Measurements from ENCODE around the gene NSG1. TPM values are rescaled to one million over a fixed set of nuclear protein-coding genes. Genes with fewer than 3 reads are reported as not detected.

The NSG1 gene
- total and polyA plus RNA-seq, 2 of the 8 experiments (the other 6 are each of a cell fraction or from before 2014, with no cell fraction given): 35.7 to 61.4 TPM

DNA sequence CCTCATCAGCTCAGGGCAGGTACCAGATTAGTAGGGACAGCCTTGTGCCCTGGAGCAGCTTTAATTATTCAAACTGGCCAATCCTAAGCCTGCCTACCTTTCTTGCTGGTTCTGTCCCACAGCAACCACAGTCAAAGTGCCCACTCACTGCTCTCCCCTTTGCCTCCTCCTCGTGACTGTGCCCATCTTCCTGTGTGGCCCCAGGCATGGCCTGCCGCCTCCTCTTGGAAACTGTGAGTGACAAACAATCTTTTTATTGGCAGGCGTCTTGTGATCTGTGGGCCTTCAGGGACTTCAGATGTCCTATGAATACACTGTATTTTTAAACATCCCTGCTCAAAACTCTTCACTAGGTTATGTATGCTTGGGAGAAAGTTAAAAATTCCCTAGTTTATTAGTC, 22.8 kb upstream of the NSG1 start:
- H2BK5ac ChIP-seq (ENCODE audit: low read depth, low read length): 0 out of 2 replicates have a peak overlapping the region, but pooled peaks have one; percentile 73
- no peak overlapping the region for H2BK120ac ChIP-seq (replicated peaks; ENCODE audit: low read depth, low read length)
- no peaks in the 10 kb centered on the region for H3K79me2 ChIP-seq (ENCODE audit: control insufficient read depth in 1 of 2, insufficient read depth in 2 of 2, low read length in 2 of 2)
- no peaks in the 10 kb centered on the region for H4K20me1 ChIP-seq (replicated peaks in 1 of 2; ENCODE audit: control insufficient read depth in 1 of 2, insufficient read depth in 2 of 2, low read length in 2 of 2)
- ChIA-PET POLR2A (ENCODE audit: partially characterized antibody) (no interaction called here), CTCF (ENCODE audit: partially characterized antibody) (interaction anchor here (2.7 kb wide), 1 partner anchor 36 kb away, joined by 8 read pairs; no protein-coding TSS in a partner anchor)
- no peak overlapping the region for H3K18ac ChIP-seq (ENCODE audit: extremely low read depth, low read length)
- H4K8ac ChIP-seq (ENCODE audit: extremely low read depth, insufficient read depth, low read length): no peak overlapping the region
- no peak overlapping the region for H3K56ac ChIP-seq (replicated peaks; ENCODE audit: insufficient read length, low read depth, low read length)
- H3K36me3 ChIP-seq (ENCODE audit: control insufficient read depth in 2 of 4, insufficient read depth in 4 of 4, low read length in 3 of 4): no peaks in the 10 kb centered on the region
- no peak overlapping the region for H2BK20ac ChIP-seq (ENCODE audit: low read length)
- H3K27me3 ChIP-seq (replicated peaks in 1 of 4; ENCODE audit: control insufficient read depth in 3 of 4, extremely low read depth in 1 of 4, insufficient read depth in 3 of 4, low read length in 3 of 4): peaks cover 0 to 2% (median 0%) of the 10 kb centered on the region in 4 experiments; a peak in 1 of 7 replicates
- H4K91ac ChIP-seq (replicated peaks; ENCODE audit: insufficient read length, low read length): no peak overlapping the region
- H2AFZ ChIP-seq (ENCODE audit: low read length): no peak overlapping the region
- H3K9ac ChIP-seq (replicated peaks in 1 of 4; ENCODE audit: extremely low read depth in 1 of 4, low read depth in 3 of 4, low read length in 3 of 4): no peak overlapping the region
- no peak overlapping the region for H3K4ac ChIP-seq (replicated peaks; ENCODE audit: insufficient read length, low read depth, low read length)
- H3K79me1 ChIP-seq (ENCODE audit: low read depth, low read length): no peaks in the 10 kb centered on the region
- DNase-seq (ENCODE audit: low read depth in 1 of 2, low spot score in 2 of 2) (no peak), FAIRE-seq (no peak)
- H2BK15ac ChIP-seq (ENCODE audit: low read length): 0 out of 2 replicates have a peak overlapping the region, but pooled peaks have one; percentile 53
- H2BK12ac ChIP-seq (ENCODE audit: low read depth, low read length): no peak overlapping the region
- no peak overlapping the region for H2AK5ac ChIP-seq (ENCODE audit: low read depth, low read length)
- H3K27ac ChIP-seq (ENCODE audit: low read depth, low read length): no peak overlapping the region
- H3K4me2 ChIP-seq (ENCODE audit: insufficient read depth in 1 of 2, low read depth in 2 of 2, low read length in 2 of 2): no peak overlapping the region
- H3K23ac ChIP-seq (ENCODE audit: insufficient read length): no peak overlapping the region
- H3K23me2 ChIP-seq (ENCODE audit: low read depth, low read length): no peaks in the 10 kb centered on the region
- H4K5ac ChIP-seq (ENCODE audit: insufficient read length, low read depth, low read length): no peak overlapping the region
- no peaks in the 10 kb centered on the region; a peak in 1 of 7 replicates for H3K4me1 ChIP-seq (replicated peaks in 1 of 4; ENCODE audit: control insufficient read depth in 3 of 4, insufficient read depth in 4 of 4, low read length in 3 of 4)
- H3K9me3 ChIP-seq (ENCODE audit: insufficient read depth in 2 of 2, low read depth in 1 of 2, low read length in 1 of 2): 0 out of 4 replicates have a peak, but pooled peaks cover 0 to 5% of the 10 kb centered on the region in 2 experiments
- H3K14ac ChIP-seq (ENCODE audit: insufficient read length): no peak overlapping the region
- H3K4me3 ChIP-seq (ENCODE audit: extremely low read depth in 1 of 4, insufficient read depth in 2 of 4, low read depth in 3 of 4, low read length in 4 of 4): no peak overlapping the region
- 91% methylated on average over 3 of the region's 3 CpGs; no CpG with 5 or more reads in 1 of the 2 experiments for WGBS, 2 experiments (ENCODE audit: extremely low coverage in 1 of 2, insufficient coverage in 1 of 2, insufficient read length in 1 of 2, insufficient replicate concordance in 2 of 2, low coverage in 1 of 2, low lambda C conversion rate in 2 of 2, missing lambda C conversion rate in 1 of 2)
- no peak for TF ChIP-seq BCL11A (IDR thresholded peaks at IDR 0.05; ENCODE audit: low read depth in 2 of 2, low read length in 2 of 2)
- TF ChIP-seq SUZ12 (IDR thresholded peaks at IDR 0.05; ENCODE audit: low read length): no peak
- TF ChIP-seq CREB1 (IDR thresholded peaks at IDR 0.05): no peak
- TF ChIP-seq, protein P1, sequence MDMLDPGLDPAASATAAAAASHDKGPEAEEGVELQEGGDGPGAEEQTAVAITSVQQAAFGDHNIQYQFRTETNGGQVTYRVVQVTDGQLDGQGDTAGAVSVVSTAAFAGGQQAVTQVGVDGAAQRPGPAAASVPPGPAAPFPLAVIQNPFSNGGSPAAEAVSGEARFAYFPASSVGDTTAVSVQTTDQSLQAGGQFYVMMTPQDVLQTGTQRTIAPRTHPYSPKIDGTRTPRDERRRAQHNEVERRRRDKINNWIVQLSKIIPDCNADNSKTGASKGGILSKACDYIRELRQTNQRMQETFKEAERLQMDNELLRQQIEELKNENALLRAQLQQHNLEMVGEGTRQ (IDR thresholded peaks at IDR 0.05; ENCODE audit: low read length): no peak
- TF ChIP-seq CEBPB (IDR thresholded peaks at IDR 0.05; ENCODE audit: low read depth, low read length): no peak
- TF ChIP-seq RBBP5 (IDR thresholded peaks at IDR 0.05; ENCODE audit: borderline replicate concordance, low read depth, low read length): no peak
- TF ChIP-seq TEAD4 (IDR thresholded peaks at IDR 0.05; ENCODE audit: low read depth, low read length): no peak
- no peak for TF ChIP-seq POLR2A (IDR thresholded peaks at IDR 0.05; ENCODE audit: control extremely low read depth in 1 of 2, low read depth in 2 of 2, low read length in 2 of 2)
- no peak for TF ChIP-seq TAF1 (IDR thresholded peaks at IDR 0.05; ENCODE audit: low read depth, low read length)
- TF ChIP-seq TBP (IDR thresholded peaks at IDR 0.05; ENCODE audit: low read depth, low read length): no peak
- no peak for TF ChIP-seq SP4 (IDR thresholded peaks at IDR 0.05; ENCODE audit: low read length)
- no peak for TF ChIP-seq SAP30 (IDR thresholded peaks at IDR 0.05; ENCODE audit: insufficient read depth, insufficient replicate concordance, low read length)
- no peak for TF ChIP-seq POLR2AphosphoS5 (IDR thresholded peaks at IDR 0.05; ENCODE audit: low read depth, low read length)
- TF ChIP-seq GABPA (IDR thresholded peaks at IDR 0.05; ENCODE audit: borderline replicate concordance, insufficient read depth, low read length): no peak
- TF ChIP-seq GTF2F1 (IDR thresholded peaks at IDR 0.05; ENCODE audit: borderline replicate concordance, low read depth, low read length): no peak

Measured in H1 (cell line).